HL-60/S4 (cell line): ENCODE data around the gene AQP3.
"Not testable (repeated sequence)": the region's sequence is repeated elsewhere in the genome, so short reads cannot be mapped to it uniquely, and the experiment has no call there.

Source experiments
- in situ Hi-C: fragments of 300-500 bp; cut with MboI; formaldehyde crosslinking; loops from 2 replicates; pipeline ENCODE4 v1.14.3; 2022; ENCODE audit warnings: low sequenced_read_pairs

The AQP3 gene

DNA sequence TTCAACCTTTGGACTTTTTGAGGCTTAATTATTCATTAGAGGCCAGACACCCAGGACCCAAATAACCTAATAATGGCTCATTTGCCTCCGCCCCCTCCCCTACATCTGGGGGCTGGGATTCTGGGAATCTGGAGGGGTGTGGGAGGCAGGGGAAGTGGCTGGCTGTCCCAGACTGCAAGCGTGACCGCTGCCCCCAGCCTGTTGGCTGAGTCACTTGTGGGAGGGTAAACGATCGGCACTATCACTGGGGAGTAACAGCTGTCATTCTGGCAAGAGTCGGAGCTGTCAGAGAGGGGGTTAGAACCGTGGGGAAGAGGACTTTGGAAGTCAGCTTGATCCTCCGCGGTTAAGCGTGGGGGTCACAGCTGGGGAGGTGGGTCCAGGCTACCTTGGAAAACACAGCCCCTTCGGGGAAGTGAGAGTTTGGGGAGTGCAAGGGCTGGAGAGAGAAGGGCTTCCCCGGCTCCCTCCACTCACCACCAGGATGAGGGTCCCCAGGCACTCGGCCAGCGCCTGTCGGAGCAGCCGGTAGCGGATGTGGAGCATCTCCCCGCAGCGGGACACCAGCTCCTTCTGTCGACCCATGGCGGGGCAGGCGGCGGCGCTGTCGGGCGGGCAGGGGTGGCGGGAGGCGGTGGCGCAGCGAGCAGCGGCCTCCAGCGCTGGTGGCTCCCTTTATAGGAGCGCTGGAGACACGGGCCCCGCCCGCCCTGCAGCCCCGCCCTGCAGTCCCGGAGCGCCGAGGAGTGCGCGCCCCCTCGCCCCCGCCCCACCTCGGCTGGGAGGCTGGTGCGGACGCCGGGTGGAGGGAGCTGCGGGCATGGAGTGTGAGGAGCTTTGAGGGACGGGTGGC is at the start of gene AQP3:
AQP3 (minus strand) TSS at position 648 of the 853 bp plus-strand sequence; CDS start at position 585, 63 bp downstream.
- in situ Hi-C loops, result no loop called here

GRCh38 chr9:33493819-33494218 is 46.4 kb upstream of the AQP3 start:
- in situ Hi-C loops, result not testable (repeated sequence)

DNA sequence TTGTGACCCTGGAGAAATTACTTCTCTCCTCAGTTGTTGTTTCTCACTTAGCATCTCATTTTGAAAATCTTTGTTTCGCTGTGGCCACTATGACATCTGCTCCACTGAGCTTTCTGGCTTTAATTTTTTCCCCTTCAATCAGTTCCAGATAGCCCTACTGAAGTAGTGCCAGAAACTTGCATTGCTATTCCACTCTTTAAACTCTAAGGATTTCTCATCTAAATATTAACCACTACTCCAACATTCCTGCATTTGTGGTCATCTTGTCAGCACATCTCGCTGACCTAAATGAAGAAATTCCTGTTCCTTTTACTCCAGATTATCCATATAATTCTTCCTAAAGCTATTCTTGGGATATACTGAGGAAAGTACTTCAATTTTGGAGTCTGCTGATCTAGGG is 41.7 kb upstream of the AQP3 start:
- in situ Hi-C loops, result no loop called here

DNA sequence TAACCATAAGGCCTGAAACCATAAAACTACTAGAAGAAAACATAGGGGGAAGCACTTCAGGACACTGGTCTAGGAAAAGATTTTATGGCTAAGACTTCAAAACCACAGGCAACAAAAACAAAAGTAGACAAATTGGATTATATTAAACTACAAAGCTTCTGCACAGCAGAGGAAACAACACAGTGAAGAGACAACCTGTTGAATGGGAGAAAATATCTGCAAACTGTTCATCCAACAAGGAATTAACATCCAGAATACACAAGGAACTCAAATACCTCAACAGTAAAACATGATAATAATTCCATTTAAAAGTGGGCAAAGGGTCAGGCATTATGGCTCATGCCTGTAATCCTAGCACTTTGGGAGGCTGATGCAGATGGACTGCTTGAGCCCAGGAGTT is 37.9 kb upstream of the AQP3 start:
- in situ Hi-C loops, result not testable (repeated sequence)

DNA sequence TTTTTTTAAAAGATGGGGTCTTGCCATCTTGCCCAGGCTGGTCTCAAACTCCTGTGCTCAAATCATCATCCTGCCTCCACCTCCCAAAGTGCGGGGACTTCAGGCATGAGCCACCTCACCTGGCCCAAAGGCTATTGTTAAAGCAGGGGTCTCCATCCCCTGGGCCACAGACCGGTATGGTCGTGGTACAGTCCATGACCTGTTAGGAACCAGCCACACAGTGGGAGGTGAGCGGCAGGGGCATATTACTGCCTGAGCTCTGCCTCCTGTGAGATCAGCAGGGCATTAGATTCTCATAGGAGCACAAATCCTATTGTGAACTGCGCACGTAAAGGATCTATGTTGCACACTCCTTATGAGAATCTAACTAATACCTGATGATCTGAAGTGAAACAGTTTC is 33.6 kb upstream of the AQP3 start:
- in situ Hi-C loops, result no loop called here

- in situ Hi-C loops, result no loop called here
These were observed 32.7 kb upstream of the AQP3 start for GRCh38 chr9:33480106-33480505.

DNA sequence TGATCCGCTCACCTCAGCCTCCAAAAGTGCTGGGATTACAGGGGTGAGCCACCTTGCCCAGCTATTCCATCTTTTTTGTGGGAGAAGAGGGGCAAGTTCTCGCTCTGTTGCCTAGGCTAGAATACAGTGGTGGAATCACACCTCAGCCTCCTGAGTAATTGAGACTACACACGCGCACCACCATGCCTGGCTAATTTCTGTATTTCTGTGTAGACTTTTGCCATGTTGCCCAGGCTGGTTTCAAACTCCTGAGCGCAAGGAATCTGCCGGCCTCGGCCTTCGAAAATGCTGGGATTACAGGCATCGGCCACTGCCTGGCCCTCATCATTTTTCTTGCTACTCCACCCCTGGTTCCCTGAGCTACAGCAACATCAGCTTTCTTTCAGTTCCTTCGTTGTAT is 29.1 kb upstream of the AQP3 start:
- in situ Hi-C loops, result no loop called here

GRCh38 chr9:33475357-33475756 is 28.0 kb upstream of the AQP3 start:
- in situ Hi-C loops, result no loop called here

GRCh38 chr9:33473643-33474352 is 26.4 kb upstream of the AQP3 start, which contains the start of gene NOL6:
TSS of gene NOL6 (minus strand) at chr9:33473924. CDS start at chr9:33473842, 82 bp downstream.
- in situ Hi-C loops, result no loop called here

DNA sequence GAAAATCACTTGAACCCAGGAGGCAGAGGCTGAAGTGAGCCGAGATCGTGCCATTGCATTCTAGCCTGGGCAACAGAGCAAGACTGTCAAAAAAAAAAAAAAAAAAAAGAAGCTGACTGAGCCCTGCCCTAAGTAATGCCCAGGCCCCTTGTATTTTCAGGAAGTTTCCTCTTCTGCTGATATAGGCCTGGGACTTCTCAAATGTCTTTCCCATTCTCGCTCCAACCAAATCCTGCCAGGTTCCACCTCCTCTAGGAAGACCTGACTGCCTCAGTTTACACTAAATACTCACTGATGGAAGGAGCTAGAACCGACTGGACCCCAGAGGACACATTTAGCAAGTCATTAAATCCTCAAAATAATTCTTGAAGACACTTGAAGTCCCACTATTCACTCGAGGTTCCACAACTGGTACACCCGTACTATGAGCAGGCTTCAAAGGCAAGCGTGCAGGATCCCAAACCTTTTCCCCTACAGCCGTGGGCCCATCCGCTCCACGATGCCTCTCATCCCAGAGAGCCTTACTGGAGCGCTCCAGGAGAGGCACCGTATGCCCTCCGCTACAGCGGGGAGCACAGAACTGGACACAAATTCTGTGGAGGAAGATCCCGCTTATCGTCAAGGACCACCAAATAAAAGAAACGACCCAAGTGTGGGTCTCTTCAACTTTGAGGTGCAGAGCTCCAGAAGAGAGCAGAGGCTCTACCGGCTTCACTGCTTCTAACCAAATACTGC is 25.7 kb upstream of the AQP3 start:
- in situ Hi-C loops, result no loop called here

DNA sequence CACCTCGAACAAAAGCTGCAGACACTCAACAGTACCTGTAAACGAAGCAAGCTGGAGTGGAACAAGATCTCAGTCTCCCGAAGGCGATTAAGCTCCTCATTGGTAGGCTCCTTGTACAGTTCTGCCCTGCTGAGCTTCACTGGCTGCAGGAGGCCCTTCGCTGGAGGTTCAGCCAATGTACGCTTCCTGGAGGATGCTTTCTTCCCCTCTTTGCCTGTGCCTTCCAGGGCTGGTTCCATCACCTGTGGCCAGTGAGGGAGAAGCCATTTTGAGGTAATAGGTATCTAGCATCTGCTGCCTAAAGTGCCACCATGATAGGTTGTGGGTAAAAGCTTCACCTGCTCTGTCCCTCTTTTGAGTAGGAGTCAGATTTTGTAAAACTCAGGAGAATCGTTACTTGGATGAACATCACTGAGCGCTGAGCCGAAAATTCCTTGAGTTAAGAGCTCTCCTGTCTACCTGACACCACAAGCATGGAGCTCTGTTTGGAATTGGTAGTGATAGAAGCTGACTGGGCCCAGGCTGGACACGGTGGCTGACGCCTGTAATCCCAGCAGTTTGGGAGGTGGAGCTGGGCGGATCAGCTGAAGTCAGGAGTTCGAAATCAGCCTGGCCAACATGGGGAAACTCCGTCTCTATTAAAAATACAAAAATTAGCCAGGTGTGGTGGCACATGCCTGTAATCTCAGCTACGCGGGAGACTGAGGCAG is 24.9 kb upstream of the AQP3 start:
- in situ Hi-C loops, result no loop called here

- in situ Hi-C loops, result no loop called here
These were observed 24.0 kb upstream of the AQP3 start for GRCh38 chr9:33471361-33471760.

GRCh38 chr9:33469891-33470290 is 22.5 kb upstream of the AQP3 start:
- in situ Hi-C loops, result no loop called here

GRCh38 chr9:33468797-33469621 is 21.6 kb upstream of the AQP3 start:
- in situ Hi-C loops, result no loop called here

DNA sequence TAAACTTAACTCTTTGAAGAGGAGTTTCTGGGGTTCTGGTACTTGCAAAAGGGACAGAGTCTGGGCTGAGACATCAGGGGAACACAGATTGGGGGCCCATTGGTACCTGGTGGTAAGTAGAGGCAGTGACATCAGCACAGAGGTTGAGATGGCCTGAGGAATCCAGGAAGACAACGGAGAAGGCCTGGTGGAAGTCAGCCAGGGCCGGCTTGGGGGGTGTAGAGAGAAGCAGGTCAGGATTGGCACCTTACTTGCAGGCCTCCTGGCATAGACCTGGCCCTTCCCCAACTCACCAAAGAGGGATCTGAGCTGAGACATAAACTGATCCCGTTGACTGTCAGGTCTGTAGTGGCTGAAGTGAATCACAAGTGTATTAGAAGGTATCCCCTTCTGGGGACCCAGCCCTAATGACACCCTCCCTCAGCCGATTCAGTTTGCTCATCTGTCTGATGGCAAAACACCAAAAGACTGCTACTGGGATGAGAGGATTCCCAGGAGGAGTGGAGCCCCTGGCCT is 20.9 kb upstream of the AQP3 start:
- in situ Hi-C loops, result no loop called here

- in situ Hi-C loops, result no loop called here
These were observed 20.1 kb upstream of the AQP3 start for GRCh38 chr9:33467526-33467925.

DNA sequence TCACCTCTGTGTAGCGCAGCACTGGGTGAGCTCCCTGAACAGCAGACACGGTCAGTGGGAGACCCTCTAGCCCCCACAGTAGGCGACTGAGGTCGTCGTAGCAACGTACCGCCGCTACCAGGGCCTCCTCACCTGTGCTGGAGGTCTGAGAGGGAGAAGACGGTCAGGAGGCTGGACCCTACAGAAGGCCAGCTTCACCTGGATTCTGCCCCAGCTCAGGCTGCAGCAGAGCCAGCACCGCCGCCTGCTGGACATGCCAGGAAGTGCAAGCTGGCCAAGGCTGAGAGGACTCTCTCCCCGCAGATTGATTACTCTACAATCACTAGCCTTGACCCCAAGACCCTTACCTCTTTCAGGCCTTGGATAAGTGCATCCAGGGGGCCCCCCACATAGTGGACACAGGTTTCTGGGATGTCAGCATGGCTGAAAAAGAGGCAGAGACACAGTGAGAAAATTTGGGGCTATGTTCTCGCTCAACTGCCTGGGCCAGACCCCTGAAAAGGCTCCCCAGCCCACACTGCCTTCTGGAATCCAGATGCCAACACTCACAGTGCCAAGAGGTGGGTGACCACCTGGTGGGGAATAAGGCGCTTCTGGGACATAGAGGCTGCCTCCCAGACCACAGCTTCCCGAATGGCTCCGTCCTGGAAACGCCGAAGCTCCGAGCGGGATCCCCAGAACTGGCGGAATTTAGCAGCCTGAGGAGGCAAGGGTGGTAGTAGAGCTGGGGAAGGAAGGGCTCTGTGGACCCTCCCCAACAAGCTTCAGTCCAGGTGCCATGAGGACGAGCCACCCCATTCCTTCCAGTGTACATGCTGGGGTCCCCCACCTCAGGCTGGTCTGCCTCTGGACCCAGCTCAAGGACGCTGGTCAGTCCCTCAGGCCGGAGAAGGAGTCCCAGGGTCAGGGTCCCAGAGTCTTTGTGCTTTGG is 19.4 kb upstream of the AQP3 start:
- in situ Hi-C loops, result no loop called here
